WTC11 (cell line): Measurements from ENCODE around the gene LIMS1. TPM values are rescaled to one million over a fixed set of nuclear protein-coding genes. Genes with fewer than 3 reads are reported as not detected.

Experiments
- ATAC-seq: fragments of 200-7000 bp; cut with Tn5 transposase; 2 replicates; pipeline ENCODE4 v1.10.0; 2021; ENCODE audit warnings: mild to moderate bottlenecking, moderate library complexity
- CTCF ChIA-PET: fragments of 300-600 bp; sonication (Branson Sonifier 250); formaldehyde crosslinking; loops from one replicate; lab custom pipeline; 2021; ENCODE audit warnings: antibody characterized with exemption; lab: Charles Lee
- POLR2A ChIA-PET: fragments of 350-600 bp; sonication (Branson Sonifier 250); formaldehyde crosslinking; loops from one replicate; lab custom pipeline; 2021; ENCODE audit warnings: antibody characterized with exemption; lab: Charles Lee
- DNase-seq: peaks from one replicate; pipeline ENCODE4 v3.0.0; 2021; ENCODE audit warnings: low spot score
- H3K27ac Mint-ChIP-seq: 2 replicates; pipeline ENCODE4 v1.8.0; 2021; ENCODE audit warnings: mixed read lengths
- H3K27me3 Mint-ChIP-seq: 2 replicates; pipeline ENCODE4 v1.8.0; 2021; ENCODE audit warnings: low read depth, mild to moderate bottlenecking, moderate library complexity, mixed read lengths
- H3K36me3 Mint-ChIP-seq: 2 replicates; pipeline ENCODE4 v1.8.0; 2021; ENCODE audit warnings: mixed read lengths
- H3K4me1 Mint-ChIP-seq: 2 replicates; pipeline ENCODE4 v1.8.0; 2022; ENCODE audit warnings: mixed read lengths
- H3K4me3 Mint-ChIP-seq: 2 replicates; pipeline ENCODE4 v1.8.0; 2021; ENCODE audit warnings: mild to moderate bottlenecking, moderate library complexity, mixed read lengths
- H3K9me3 Mint-ChIP-seq: 2 replicates; pipeline ENCODE4 v1.8.0; 2021; ENCODE audit warnings: mixed read lengths
- ATF1 ChIP-seq: sonication (generic); formaldehyde crosslinking; IDR thresholded peaks from 2 replicates; pipeline ENCODE4 v1.8.1; 2023; ENCODE audit warnings: mild to moderate bottlenecking, moderate library complexity, missing genetic modification reagents
- E2F5 ChIP-seq: sonication (generic); formaldehyde crosslinking; IDR thresholded peaks from 2 replicates; pipeline ENCODE4 v1.8.1; 2022; ENCODE audit warnings: mild to moderate bottlenecking, moderate library complexity, missing genetic modification reagents
- IRF2 ChIP-seq: sonication (generic); formaldehyde crosslinking; IDR thresholded peaks from 2 replicates; pipeline ENCODE4 v1.8.0; 2022; ENCODE audit warnings: low read depth, missing genetic modification reagents, borderline replicate concordance
- SMAD4 ChIP-seq: sonication (generic); formaldehyde crosslinking; IDR thresholded peaks from 2 replicates; pipeline ENCODE4 v1.8.0; 2022; ENCODE audit warnings: mild to moderate bottlenecking, missing genetic modification reagents
- TP53 ChIP-seq: sonication (generic); formaldehyde crosslinking; IDR thresholded peaks from 2 replicates; pipeline ENCODE4 v1.8.1; 2023; ENCODE audit warnings: mild to moderate bottlenecking, missing genetic modification reagents
- USF2 ChIP-seq: sonication (generic); formaldehyde crosslinking; IDR thresholded peaks from 2 replicates; pipeline ENCODE4 v1.8.1; 2023; ENCODE audit warnings: mild to moderate bottlenecking, missing genetic modification reagents, moderate library complexity
- ZNF281 ChIP-seq: sonication (generic); formaldehyde crosslinking; IDR thresholded peaks from 2 replicates; pipeline ENCODE4 v1.8.0; 2023; ENCODE audit warnings: mild to moderate bottlenecking, missing genetic modification reagents
- ZNF317 ChIP-seq: sonication (generic); formaldehyde crosslinking; IDR thresholded peaks from 2 replicates; pipeline ENCODE4 v1.8.1; 2023; ENCODE audit warnings: low read depth, mild to moderate bottlenecking, moderate library complexity, missing genetic modification reagents, borderline replicate concordance
- ZNF423 ChIP-seq: fragments of 250-450 bp; sonication (Bioruptor Pico); IDR thresholded peaks from 2 replicates; pipeline ENCODE4 v2.1.2; 2022; ENCODE audit warnings: mild to moderate bottlenecking, moderate library complexity
- total RNA-seq: library from RNA; stranded (reverse); gene quantifications from 3 replicates; pipeline ENCODE4 v1.2.3, GENCODE V29; 2021
- TF ChIP-seq, protein P1 (sequence below): sonication (generic); formaldehyde crosslinking; IDR thresholded peaks from 2 replicates; pipeline ENCODE4 v1.8.0; 2022; ENCODE audit warnings: mild to moderate bottlenecking, missing genetic modification reagents
- TF ChIP-seq, protein P2 (sequence below): fragments of 250-450 bp; sonication (Bioruptor Pico); IDR thresholded peaks from 2 replicates; pipeline ENCODE4 v2.1.2; 2022; ENCODE audit warnings: mild to moderate bottlenecking, moderate library complexity

LIMS1 gene
- total RNA-seq, 1 experiment from 2014 or later, result 50.6 TPM

- TF ChIP-seq SMAD4 (CRISPR knock-in tag), result no peak
- no peak for TF ChIP-seq ZNF423 (CRISPR knock-in tag)
- TF ChIP-seq E2F5, result no peak
Measured at GRCh38 chr2:108541451-108541850, 7.2 kb downstream of the LIMS1 start (continued).

- CTCF ChIA-PET, result interaction anchor here (2.4 kb wide), 1 partner anchor 95 kb away, joined by 13 read pairs; no protein-coding TSS in a partner anchor
Measured at GRCh38 chr2:108542071-108542470, 7.8 kb downstream of the LIMS1 start.

DNA sequence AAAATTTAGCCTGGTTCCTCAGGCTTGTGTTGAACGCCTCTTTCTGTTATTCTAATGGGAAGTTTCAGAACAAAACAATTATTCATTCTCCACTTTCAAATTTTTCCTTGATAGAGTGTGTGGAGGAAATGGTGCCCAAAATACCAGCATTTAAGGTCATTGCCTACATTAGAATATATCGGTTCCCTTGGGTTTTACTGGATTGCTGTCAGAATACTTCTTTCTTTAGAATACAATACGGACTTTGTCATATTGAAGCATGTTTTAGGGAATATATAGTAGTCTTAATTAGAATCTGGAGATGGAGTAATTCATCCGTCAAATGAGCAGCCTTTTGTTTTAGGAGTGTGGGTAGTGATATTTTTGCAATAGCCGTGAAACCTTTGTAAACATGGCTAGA is 13.3 kb downstream of the LIMS1 start:
- Mint-ChIP-seq H3K4me3 (no peak overlapping the region), H3K4me1 (no peaks in the 10 kb centered on the region), H3K27ac (no peak overlapping the region), H3K9me3 (peaks cover 12% of the 10 kb centered on the region), H3K27me3 (no peaks in the 10 kb centered on the region), H3K36me3 (peaks cover 17% of the 10 kb centered on the region)
- ATAC-seq (no peak), DNase-seq (no peak)
- TF ChIP-seq E2F5 (no peak), ZNF281 (CRISPR knock-in tag) (no peak), SMAD4 (CRISPR knock-in tag) (no peak), IRF2 (CRISPR knock-in tag) (no peak)
- POLR2A ChIA-PET, result no interaction called here
- CTCF ChIA-PET, result no interaction called here

More at GRCh38 chr2:108542071-108542470, 7.8 kb downstream of the LIMS1 start:
- no peaks in the 10 kb centered on the region for H3K27me3 Mint-ChIP-seq
- POLR2A ChIA-PET, result no interaction called here
- ATAC-seq (no peak), DNase-seq (no peak)
- H3K36me3 Mint-ChIP-seq, result peaks cover 24% of the 10 kb centered on the region
- peaks cover 20% of the 10 kb centered on the region for H3K4me1 Mint-ChIP-seq
- H3K4me3 Mint-ChIP-seq, result no peak overlapping the region
- peaks cover 16% of the 10 kb centered on the region for H3K9me3 Mint-ChIP-seq
- H3K27ac Mint-ChIP-seq, result no peak overlapping the region
- no peak for TF ChIP-seq ATF1 (CRISPR knock-in tag)
- TF ChIP-seq, protein P1, sequence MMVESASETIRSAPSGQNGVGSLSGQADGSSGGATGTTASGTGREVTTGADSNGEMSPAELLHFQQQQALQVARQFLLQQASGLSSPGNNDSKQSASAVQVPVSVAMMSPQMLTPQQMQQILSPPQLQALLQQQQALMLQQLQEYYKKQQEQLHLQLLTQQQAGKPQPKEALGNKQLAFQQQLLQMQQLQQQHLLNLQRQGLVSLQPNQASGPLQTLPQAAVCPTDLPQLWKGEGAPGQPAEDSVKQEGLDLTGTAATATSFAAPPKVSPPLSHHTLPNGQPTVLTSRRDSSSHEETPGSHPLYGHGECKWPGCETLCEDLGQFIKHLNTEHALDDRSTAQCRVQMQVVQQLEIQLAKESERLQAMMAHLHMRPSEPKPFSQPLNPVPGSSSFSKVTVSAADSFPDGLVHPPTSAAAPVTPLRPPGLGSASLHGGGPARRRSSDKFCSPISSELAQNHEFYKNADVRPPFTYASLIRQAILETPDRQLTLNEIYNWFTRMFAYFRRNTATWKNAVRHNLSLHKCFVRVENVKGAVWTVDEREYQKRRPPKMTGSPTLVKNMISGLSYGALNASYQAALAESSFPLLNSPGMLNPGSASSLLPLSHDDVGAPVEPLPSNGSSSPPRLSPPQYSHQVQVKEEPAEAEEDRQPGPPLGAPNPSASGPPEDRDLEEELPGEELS (CRISPR knock-in tag), result no peak
- no peak for TF ChIP-seq USF2 (CRISPR knock-in tag)
- TF ChIP-seq TP53 (CRISPR knock-in tag), result no peak
- TF ChIP-seq, protein P2, sequence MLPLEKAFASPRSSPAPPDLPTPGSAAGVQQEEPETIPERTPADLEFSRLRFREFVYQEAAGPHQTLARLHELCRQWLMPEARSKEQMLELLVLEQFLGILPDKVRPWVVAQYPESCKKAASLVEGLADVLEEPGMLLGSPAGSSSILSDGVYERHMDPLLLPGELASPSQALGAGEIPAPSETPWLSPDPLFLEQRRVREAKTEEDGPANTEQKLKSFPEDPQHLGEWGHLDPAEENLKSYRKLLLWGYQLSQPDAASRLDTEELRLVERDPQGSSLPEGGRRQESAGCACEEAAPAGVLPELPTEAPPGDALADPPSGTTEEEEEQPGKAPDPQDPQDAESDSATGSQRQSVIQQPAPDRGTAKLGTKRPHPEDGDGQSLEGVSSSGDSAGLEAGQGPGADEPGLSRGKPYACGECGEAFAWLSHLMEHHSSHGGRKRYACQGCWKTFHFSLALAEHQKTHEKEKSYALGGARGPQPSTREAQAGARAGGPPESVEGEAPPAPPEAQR (CRISPR knock-in tag), result no peak
- no peak for TF ChIP-seq ZNF317
